NCI-H2171 (cell line): Measurements from ENCODE around the gene TMEM184B.

Experiments used
- DNase-seq: peaks from one replicate; lab custom pipeline; 2025; lab: John Stamatoyannopoulos, UW

TMEM184B gene

GRCh38 chr22:38223289-38223960, 49.4 kb downstream of the TMEM184B start:
- no peak for DNase-seq

GRCh38 chr22:38222797-38223119, 50.1 kb downstream of the TMEM184B start:
- DNase-seq, result no peak

GRCh38 chr22:38221908-38222796, 50.7 kb downstream of the TMEM184B start:
- DNase-seq, result no peak

GRCh38 chr22:38221407-38221806, 51.4 kb downstream of the TMEM184B start:
- no peak for DNase-seq

- no peak for DNase-seq
Measured at GRCh38 chr22:38220653-38221386, 52.0 kb downstream of the TMEM184B start.

GRCh38 chr22:38220163-38220562, 52.6 kb downstream of the TMEM184B start:
- peak; percentile 52 for DNase-seq

- DNase-seq, result peak; percentile 65
Measured at GRCh38 chr22:38219632-38220031, 53.2 kb downstream of the TMEM184B start.

- no peak for DNase-seq
Measured at GRCh38 chr22:38218661-38219622, 53.9 kb downstream of the TMEM184B start.

- no peak for DNase-seq
Measured at GRCh38 chr22:38215156-38216038, 57.4 kb downstream of the TMEM184B start.

- DNase-seq, result no peak
Measured at GRCh38 chr22:38214302-38215056, 58.3 kb downstream of the TMEM184B start.

GRCh38 chr22:38213990-38214301, 58.9 kb downstream of the TMEM184B start:
- DNase-seq, result no peak

- DNase-seq, result no peak
Measured at GRCh38 chr22:38213319-38213989, 59.4 kb downstream of the TMEM184B start.

GRCh38 chr22:38212442-38212841, 60.4 kb downstream of the TMEM184B start:
- no peak for DNase-seq

- no peak for DNase-seq
Measured at GRCh38 chr22:38211556-38211955, 61.3 kb downstream of the TMEM184B start.

GRCh38 chr22:38208551-38208968, 64.2 kb downstream of the TMEM184B start:
- no peak for DNase-seq

GRCh38 chr22:38207898-38208432, 64.8 kb downstream of the TMEM184B start:
- DNase-seq, result no peak

- no peak for DNase-seq
Measured at GRCh38 chr22:38205261-38206128, 67.3 kb downstream of the TMEM184B start.

- DNase-seq, result no peak
Measured at GRCh38 chr22:38204784-38205183, 68.0 kb downstream of the TMEM184B start.
